Measurements from ENCODE around the gene GAS7.
A peak's percentile ranks its signal among the peaks of the same experiment; 100 is the strongest.
"Not testable (repeated sequence)": the region's sequence is repeated elsewhere in the genome, so short reads cannot be mapped to it uniquely, and the experiment has no call there.

GAS7 gene

GRCh38 chr17:9929871-9930270, 268.5 kb downstream of the GAS7 start:
- in situ Hi-C loops (cut with MboI; ENCODE audit: low pct_unique_long_range_greater_than_20kb, low sequenced_read_pairs, unreplicated experiment): no loop called here
- TF ChIP-seq CTCF (IDR thresholded peaks at IDR 0.05; ENCODE audit: extremely low read depth, insufficient read depth, missing control alignments): no peak
- no peak for DNase-seq (ENCODE audit: low spot score)

- in situ Hi-C loops (cut with MboI; ENCODE audit: low pct_unique_long_range_greater_than_20kb, low sequenced_read_pairs, unreplicated experiment): no loop called here
- no peak for DNase-seq (ENCODE audit: low spot score)
- TF ChIP-seq CTCF (IDR thresholded peaks at IDR 0.05; ENCODE audit: extremely low read depth, insufficient read depth, missing control alignments): peak; percentile 31
Measured at GRCh38 chr17:9928601-9929333, 269.6 kb downstream of the GAS7 start.

- in situ Hi-C loops (cut with MboI; ENCODE audit: low pct_unique_long_range_greater_than_20kb, low sequenced_read_pairs, unreplicated experiment): no loop called here
- DNase-seq (ENCODE audit: low spot score): no peak
Measured at GRCh38 chr17:9926150-9926804, 272.1 kb downstream of the GAS7 start.

GRCh38 chr17:9925457-9925856, 272.9 kb downstream of the GAS7 start:
- in situ Hi-C loops (cut with MboI; ENCODE audit: low pct_unique_long_range_greater_than_20kb, low sequenced_read_pairs, unreplicated experiment): no loop called here
- DNase-seq (ENCODE audit: low spot score): no peak
- TF ChIP-seq CTCF (IDR thresholded peaks at IDR 0.05; ENCODE audit: extremely low read depth, insufficient read depth, missing control alignments): no peak

More at GRCh38 chr17:9926150-9926804, 272.1 kb downstream of the GAS7 start:
- TF ChIP-seq CTCF (IDR thresholded peaks at IDR 0.05; ENCODE audit: extremely low read depth, insufficient read depth, missing control alignments): no peak

GRCh38 chr17:9924735-9925191, 273.6 kb downstream of the GAS7 start:
- DNase-seq (ENCODE audit: low spot score): peak; percentile 76
- TF ChIP-seq CTCF (IDR thresholded peaks at IDR 0.05; ENCODE audit: extremely low read depth, insufficient read depth, missing control alignments): peak; percentile 78
- in situ Hi-C loops (cut with MboI; ENCODE audit: low pct_unique_long_range_greater_than_20kb, low sequenced_read_pairs, unreplicated experiment): no loop called here

GRCh38 chr17:9922012-9922848, 276.2 kb downstream of the GAS7 start:
- in situ Hi-C loops (cut with MboI; ENCODE audit: low pct_unique_long_range_greater_than_20kb, low sequenced_read_pairs, unreplicated experiment): no loop called here
- TF ChIP-seq CTCF (IDR thresholded peaks at IDR 0.05; ENCODE audit: extremely low read depth, insufficient read depth, missing control alignments): no peak
- DNase-seq (ENCODE audit: low spot score): no peak

GRCh38 chr17:9921216-9921615, 277.2 kb downstream of the GAS7 start:
- DNase-seq (ENCODE audit: low spot score); in situ Hi-C loops (cut with MboI; ENCODE audit: low pct_unique_long_range_greater_than_20kb, low sequenced_read_pairs, unreplicated experiment): not testable (repeated sequence)

All from GM13977 (cell line).